Esophagus muscularis mucosa (tissue), 4 donors: ENCODE measurements around the gene RNF168. TPM values are rescaled to one million over a fixed set of nuclear protein-coding genes. Genes with fewer than 3 reads are reported as not detected.
"Not testable (repeated sequence)": the region's sequence is repeated elsewhere in the genome, so short reads cannot be mapped to it uniquely, and the experiment has no call there.

Source experiments
- DNase-seq: peaks from one replicate; pipeline ENCODE4 v3.0.0-alpha.2; 2017; ENCODE audit errors: extremely low spot score
- H3K27ac ChIP-seq, 4 donors: fragments of 200-600 bp; sonication (generic); replicated peaks in 1 of 4; 1 replicate in 3 of 4; 2 replicates in 1 of 4; pipeline ENCODE4 v1.5.1; 2016 to 2019; ENCODE audit warnings: mild to moderate bottlenecking in 1 of 4
- H3K27me3 ChIP-seq, 4 donors: fragments of 200-600 bp; sonication (generic); one replicate each; pipeline versions ENCODE4 v1.5.1 to v1.6.0; 2016 to 2019
- H3K36me3 ChIP-seq, 4 donors: fragments of 200-600 bp; sonication (generic); one replicate each; pipeline ENCODE4 v1.5.1; 2016 to 2019
- H3K4me1 ChIP-seq, 4 donors: fragments of 200-600 bp; sonication (generic); one replicate each; pipeline ENCODE4 v1.5.1; 2016 to 2019
- H3K4me3 ChIP-seq, 4 donors: fragments of 200-600 bp; sonication (generic); 1 replicate in 2 of 4; 2 replicates in 2 of 4; pipeline ENCODE4 v1.5.1; 2016 to 2019; ENCODE audit warnings: mild to moderate bottlenecking in 4 of 4, moderate library complexity in 1 of 4
- H3K9me3 ChIP-seq, 4 donors: fragments of 200-600 bp; sonication (generic); 1 replicate in 3 of 4; 2 replicates in 1 of 4; pipeline ENCODE4 v1.5.1; 2016 to 2019
- EP300 ChIP-seq: sonication (generic); formaldehyde crosslinking; IDR thresholded peaks from one replicate; pipeline ENCODE4 v1.6.1; 2017; ENCODE audit warnings: antibody characterized with exemption
- POLR2A ChIP-seq: fragments of 450-650 bp; IDR thresholded peaks from one replicate; pipeline ENCODE4 v1.6.1; 2017; ENCODE audit warnings: antibody characterized with exemption, moderate library complexity, mild to moderate bottlenecking, low read depth
- POLR2AphosphoS5 ChIP-seq, 2 donors: sonication (generic); formaldehyde crosslinking; IDR thresholded peaks; one replicate each; pipeline ENCODE4 v1.6.1; 2017; ENCODE audit warnings: antibody characterized with exemption in 2 of 2
- WGBS: methylation state at CpG from one replicate; pipeline ENCODE4 v1.1.5; 2018; 5-methylcytosine and 5-hydroxymethylcytosine counted together
- intact Hi-C: fragments of 100-400 bp; cut with DNase I; formaldehyde crosslinking; loops from one replicate; pipeline ENCODE4 v1.15.1; 2023
- total RNA-seq, 4 donors: library from RNA; depleted of rRNA; stranded (reverse); fragments of >200 nt; gene quantifications; one replicate each; pipeline versions ENCODE4 v1.1.0 to v1.2.1, GENCODE V29; 2016
- TF ChIP-seq, protein P1 (sequence below), 3 experiments: fragments of 200-600 bp in 2 of 3; fragments of 450-650 bp in 1 of 3; sonication (generic) in 2 of 3; IDR thresholded peaks; one replicate each; pipeline ENCODE4 v1.5.1; 2017 to 2019; ENCODE audit warnings: antibody characterized with exemption in 3 of 3, mild to moderate bottlenecking in 2 of 3, moderate library complexity in 1 of 3

The RNF168 gene
- total RNA-seq, 4 donors from 2014 or later, result 17.2 to 23.0 (median 22.3) TPM

DNA sequence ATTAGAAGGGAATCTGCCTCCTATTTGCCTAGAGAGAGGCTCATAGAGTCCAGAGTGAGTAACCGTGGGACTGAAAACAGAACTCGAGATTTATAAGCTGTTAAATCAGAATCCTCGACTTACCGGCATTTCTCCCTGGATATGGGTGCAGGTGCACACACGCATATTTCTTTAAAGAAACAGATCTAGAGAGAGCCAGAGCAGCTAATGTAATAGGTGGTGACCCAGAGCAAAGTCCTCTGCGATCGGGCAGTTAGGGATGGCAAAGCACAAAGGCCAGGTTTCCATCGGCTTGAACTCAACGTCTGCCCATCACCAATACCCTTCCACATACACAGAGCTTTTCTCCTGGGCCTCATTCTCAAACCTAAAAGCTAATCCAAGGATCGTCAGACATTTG is 13.8 kb downstream of the RNF168 start:
- Histone ChIP-seq H3K4me1 (peaks cover 0 to 6% (median 0%) of the 10 kb centered on the region in 4 donors), H3K27ac (no peak overlapping the region), H3K4me3 (no peak overlapping the region), H3K36me3 (peaks cover 19 to 36% (median 28%) of the 10 kb centered on the region in 4 donors), H3K27me3 (no peaks in the 10 kb centered on the region), H3K9me3 (no peaks in the 10 kb centered on the region)
- TF ChIP-seq POLR2AphosphoS5 (IDR thresholded peaks at IDR 0.05) (no peak), EP300 (no peak)
- WGBS, result 91% methylated on average over 10 of the region's 10 CpGs
- intact Hi-C loops, result no loop called here
- no peak for DNase-seq

DNA sequence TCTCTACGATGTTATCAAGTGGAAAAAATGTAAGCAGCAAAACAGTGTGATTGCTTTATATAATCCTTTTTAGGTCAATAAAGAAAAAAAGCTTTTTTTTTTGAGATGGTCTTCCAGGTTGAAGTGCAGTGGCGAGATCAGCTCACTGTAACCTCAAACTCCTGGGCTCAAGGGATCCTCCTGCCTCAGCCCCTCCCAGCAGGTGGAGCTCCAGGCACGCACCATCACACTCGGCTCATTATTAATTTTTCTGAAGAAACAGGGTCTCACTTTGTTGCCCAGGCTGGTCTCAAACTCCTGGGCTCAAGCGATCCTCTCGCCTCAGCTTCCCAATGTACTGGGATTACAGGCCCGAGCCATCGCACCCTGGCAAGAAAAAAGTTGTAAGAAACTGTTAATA is 17.3 kb downstream of the RNF168 start:
- intact Hi-C loops, result no loop called here
- DNase-seq, result no peak
- Histone ChIP-seq H3K4me3 (no peak overlapping the region), H3K4me1 (peaks cover 0 to 4% (median 0%) of the 10 kb centered on the region in 4 donors), H3K9me3 (no peaks in the 10 kb centered on the region), H3K27ac (no peak overlapping the region), H3K36me3 (peaks cover 37 to 70% (median 55%) of the 10 kb centered on the region in 4 donors), H3K27me3 (no peaks in the 10 kb centered on the region)
- 86% methylated on average over 8 of the region's 8 CpGs for WGBS
- TF ChIP-seq POLR2A (no peak), POLR2AphosphoS5 (IDR thresholded peaks at IDR 0.05) (no peak)
- TF ChIP-seq, protein P1, sequence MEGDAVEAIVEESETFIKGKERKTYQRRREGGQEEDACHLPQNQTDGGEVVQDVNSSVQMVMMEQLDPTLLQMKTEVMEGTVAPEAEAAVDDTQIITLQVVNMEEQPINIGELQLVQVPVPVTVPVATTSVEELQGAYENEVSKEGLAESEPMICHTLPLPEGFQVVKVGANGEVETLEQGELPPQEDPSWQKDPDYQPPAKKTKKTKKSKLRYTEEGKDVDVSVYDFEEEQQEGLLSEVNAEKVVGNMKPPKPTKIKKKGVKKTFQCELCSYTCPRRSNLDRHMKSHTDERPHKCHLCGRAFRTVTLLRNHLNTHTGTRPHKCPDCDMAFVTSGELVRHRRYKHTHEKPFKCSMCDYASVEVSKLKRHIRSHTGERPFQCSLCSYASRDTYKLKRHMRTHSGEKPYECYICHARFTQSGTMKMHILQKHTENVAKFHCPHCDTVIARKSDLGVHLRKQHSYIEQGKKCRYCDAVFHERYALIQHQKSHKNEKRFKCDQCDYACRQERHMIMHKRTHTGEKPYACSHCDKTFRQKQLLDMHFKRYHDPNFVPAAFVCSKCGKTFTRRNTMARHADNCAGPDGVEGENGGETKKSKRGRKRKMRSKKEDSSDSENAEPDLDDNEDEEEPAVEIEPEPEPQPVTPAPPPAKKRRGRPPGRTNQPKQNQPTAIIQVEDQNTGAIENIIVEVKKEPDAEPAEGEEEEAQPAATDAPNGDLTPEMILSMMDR (IDR thresholded peaks at IDR 0.05), result peak; percentile 23 to 41 (median 34)

DNA sequence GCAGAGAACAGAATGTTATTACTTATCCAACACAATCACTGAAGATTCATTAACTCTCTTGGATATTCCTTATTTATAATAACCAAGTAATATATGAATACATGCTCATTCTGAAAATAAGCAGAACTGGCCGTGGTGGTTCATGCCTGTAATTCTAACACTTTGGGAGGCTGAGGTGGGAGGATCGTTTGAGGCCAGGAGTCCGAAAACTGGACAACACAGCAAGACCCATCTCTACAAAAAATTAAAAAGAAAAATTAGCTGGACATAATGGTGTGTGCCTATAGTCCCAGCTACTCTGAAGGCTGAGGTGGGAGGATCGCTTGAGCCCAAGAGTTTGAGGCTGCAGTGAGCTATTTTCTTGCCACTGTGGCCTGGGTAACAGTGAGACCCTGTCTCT is 25.9 kb downstream of the RNF168 start:
- Histone ChIP-seq H3K4me1 (no peaks in the 10 kb centered on the region), H3K4me3 (no peak overlapping the region), H3K36me3 (peaks cover 35 to 98% (median 74%) of the 10 kb centered on the region in 4 donors), H3K27me3 (no peaks in the 10 kb centered on the region), H3K9me3 (no peaks in the 10 kb centered on the region), H3K27ac (no peak overlapping the region)
- intact Hi-C loops, result no loop called here
- WGBS, result 97% methylated on average over 4 of the region's 4 CpGs
- TF ChIP-seq POLR2AphosphoS5 (IDR thresholded peaks at IDR 0.05) (no peak), POLR2A (no peak), EP300 (no peak)
- TF ChIP-seq, protein P1 (IDR thresholded peaks at IDR 0.05), result no peak
- DNase-seq, result no peak

- WGBS, result 91% methylated on average over 8 of the region's 8 CpGs
- no peaks in the 10 kb centered on the region for H3K4me1 ChIP-seq
- no peaks in the 10 kb centered on the region for H3K27me3 ChIP-seq
- H3K9me3 ChIP-seq, result no peaks in the 10 kb centered on the region
- no peak overlapping the region for H3K27ac ChIP-seq
- no peak overlapping the region for H3K4me3 ChIP-seq
- TF ChIP-seq POLR2A (no peak), EP300 (no peak), POLR2AphosphoS5 (IDR thresholded peaks at IDR 0.05) (no peak)
- TF ChIP-seq, protein P1 (IDR thresholded peaks at IDR 0.05), result no peak
- DNase-seq, result no peak
- intact Hi-C loops, result no loop called here
- H3K36me3 ChIP-seq, result peaks cover 35 to 81% (median 63%) of the 10 kb centered on the region in 4 donors
Observed at GRCh38 chr3:196472286-196472685, 31.3 kb downstream of the RNF168 start.

DNA sequence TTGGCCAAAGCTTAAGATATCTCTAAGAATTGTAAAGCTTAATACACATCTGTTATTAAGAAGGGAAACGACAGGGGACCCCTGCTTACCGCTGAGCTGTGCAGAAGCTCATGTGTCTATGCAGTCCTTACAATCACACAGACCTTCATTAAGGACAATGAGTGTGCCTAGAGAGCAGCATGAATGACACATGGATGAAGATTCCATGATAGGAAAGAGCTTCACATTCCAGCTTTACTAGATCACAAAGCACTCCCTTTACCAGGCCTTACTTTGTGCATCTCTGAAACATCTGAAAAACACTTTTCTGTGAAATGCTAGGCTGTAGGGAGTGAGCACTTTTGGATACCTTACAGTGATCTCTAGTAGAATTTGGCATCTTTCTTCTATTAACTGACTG is 32.0 kb downstream of the RNF168 start:
- Histone ChIP-seq H3K4me3 (no peak overlapping the region), H3K9me3 (no peaks in the 10 kb centered on the region), H3K36me3 (peaks cover 35 to 76% (median 58%) of the 10 kb centered on the region in 4 donors), H3K4me1 (no peaks in the 10 kb centered on the region), H3K27me3 (no peaks in the 10 kb centered on the region), H3K27ac (no peak overlapping the region)
- intact Hi-C loops, result no loop called here
- DNase-seq, result no peak
- WGBS, result 87% methylated on average over 2 of the region's 2 CpGs
- TF ChIP-seq, protein P1 (IDR thresholded peaks at IDR 0.05), result no peak
- TF ChIP-seq POLR2AphosphoS5 (IDR thresholded peaks at IDR 0.05) (no peak), EP300 (no peak), POLR2A (no peak)

- H3K27ac ChIP-seq, H3K4me3 ChIP-seq, H3K4me1 ChIP-seq, intact Hi-C loops, H3K27me3 ChIP-seq, H3K9me3 ChIP-seq, DNase-seq: not testable (repeated sequence)
- peaks cover 35 to 62% (median 49%) of the 10 kb centered on the region in 4 donors for H3K36me3 ChIP-seq
- 94% methylated on average over 3 of the region's 3 CpGs for WGBS
Observed at GRCh38 chr3:196470182-196470581, 33.4 kb downstream of the RNF168 start.
